NCI-H2107 (cell line): ENCODE data around the gene ZCCHC24.
"Not testable (repeated sequence)": the region's sequence is repeated elsewhere in the genome, so short reads cannot be mapped to it uniquely, and the experiment has no call there.

Source experiments
- DNase-seq: peaks from one replicate; lab custom pipeline; 2025; lab: John Stamatoyannopoulos, UW

Gene ZCCHC24

DNA sequence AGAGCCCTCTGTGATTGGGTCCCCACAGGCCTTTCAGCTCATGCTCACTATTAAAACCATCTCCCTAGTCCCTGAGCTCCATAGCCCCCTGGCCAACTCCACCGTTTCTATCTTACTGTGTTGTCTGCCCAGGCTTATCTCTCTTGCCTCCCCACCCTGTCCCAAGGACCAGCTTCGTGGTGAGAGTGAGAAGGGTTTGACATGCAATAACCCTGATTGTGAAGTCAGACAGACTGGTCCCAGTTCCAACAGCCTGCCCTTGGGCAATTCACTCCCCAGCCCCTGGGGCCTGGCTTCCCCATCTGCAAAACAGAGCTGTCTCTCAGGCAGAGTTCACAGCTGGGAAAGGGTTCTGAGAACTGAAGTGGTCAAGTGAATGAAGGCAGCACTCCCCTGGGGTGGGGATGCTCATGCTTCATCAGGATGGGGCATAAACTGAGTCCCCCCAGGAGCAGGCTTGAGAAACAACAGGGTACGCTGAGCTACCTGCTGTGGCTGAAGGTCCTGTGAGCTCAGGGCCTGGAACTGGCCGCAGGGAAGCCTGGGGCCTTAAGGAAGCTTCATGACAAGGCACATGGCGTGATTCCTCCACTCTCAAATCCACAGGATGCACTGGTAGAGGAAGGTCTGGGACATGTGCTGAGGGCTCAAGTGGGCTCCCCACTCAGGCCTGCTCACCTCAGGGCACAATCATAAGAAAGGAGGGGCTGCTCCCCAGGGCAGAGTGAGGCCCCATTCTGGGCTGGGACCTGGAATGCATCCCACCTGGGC lies 100.0 kb downstream of the ZCCHC24 start:
- no peak for DNase-seq

DNA sequence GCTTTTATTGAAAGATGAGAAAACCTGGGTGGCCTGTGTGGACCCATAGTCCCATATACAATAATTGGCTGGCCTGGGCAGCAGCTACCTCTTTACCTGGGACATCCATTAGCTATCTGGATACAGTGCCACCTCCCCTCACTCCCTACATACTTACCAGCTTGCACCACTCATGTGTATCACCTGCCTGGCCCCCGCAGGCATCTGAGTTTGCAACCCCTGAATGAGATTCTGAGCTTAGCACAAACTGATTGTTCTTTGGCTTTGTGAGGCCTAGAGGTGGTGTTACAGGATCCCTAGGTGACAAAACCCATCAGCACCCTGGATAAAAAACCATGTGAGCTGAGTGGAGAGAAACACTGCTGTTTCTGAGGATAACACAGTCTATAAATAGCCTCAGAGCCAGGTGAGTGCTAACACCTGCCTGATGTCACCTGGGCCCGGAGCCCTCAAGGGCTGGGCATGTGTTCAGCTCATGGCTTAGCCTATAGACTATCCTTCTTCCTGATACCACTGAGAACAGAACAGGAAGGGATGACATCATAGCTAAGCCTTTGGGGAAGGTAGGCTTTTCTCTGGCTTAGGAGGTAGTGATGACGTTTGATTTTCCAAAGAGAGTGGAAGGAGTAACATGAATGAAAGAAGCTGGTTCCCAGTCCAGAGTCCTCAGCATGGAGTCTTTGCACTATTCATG lies 100.8 kb downstream of the ZCCHC24 start:
- DNase-seq = peak; percentile 70

DNA sequence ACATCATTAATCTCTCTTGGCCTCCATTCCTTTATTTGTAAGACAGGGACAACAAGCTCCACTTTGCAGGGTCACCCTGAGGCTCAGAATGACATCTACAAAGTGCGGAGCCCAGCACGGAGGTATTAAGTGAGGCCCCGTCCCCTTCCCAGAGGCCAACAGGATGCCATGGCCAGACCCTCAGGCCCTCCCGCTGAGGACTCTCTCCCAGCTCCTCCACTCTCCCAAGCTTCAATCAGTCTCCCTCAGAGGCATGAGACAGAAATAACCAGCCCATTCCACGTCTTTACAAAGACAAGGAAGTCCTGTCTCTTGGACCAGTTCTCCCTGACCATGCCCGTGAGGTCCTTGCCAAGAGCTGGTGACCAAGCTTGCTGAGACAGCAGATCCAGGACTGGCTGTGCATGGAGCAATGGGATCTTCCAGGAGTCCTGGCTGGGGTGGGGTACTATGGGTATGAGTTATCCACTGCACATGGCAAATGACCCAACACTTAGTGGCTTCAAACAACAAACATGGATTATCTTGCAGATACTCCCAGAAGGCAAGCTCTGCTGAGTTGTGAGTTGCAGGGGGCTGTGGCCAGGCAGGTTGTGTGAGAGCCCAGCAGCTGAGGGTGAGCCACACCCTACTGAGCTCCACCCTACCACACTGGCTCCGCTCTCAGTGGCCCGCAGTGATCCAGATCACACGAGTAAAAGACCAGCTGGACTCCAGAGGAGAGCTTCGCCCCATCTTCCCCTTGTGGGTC lies 102.4 kb downstream of the ZCCHC24 start:
- DNase-seq = no peak

DNA sequence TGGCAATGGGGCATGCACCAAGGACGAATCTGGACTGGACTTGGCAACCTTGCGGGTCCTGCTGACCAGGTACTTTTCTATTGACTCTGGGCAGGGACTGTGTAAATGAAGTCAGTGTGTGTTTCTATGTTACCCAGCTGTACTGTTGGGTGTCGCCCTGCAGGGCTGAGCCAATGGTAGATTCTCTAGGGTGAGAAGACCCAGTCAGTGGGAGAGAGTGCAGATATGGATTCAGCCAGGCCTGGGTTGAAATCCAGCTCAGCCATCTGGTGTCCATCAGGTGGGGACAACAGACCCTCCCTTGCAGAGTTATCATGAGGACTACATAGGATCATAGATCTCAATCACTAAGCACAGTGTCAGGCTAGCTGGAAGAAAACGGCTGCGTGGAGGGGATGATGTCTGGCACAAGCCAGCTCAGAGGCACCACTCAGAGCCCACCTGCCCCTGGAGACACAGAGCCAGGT lies 103.1 kb downstream of the ZCCHC24 start:
- DNase-seq = no peak

DNA sequence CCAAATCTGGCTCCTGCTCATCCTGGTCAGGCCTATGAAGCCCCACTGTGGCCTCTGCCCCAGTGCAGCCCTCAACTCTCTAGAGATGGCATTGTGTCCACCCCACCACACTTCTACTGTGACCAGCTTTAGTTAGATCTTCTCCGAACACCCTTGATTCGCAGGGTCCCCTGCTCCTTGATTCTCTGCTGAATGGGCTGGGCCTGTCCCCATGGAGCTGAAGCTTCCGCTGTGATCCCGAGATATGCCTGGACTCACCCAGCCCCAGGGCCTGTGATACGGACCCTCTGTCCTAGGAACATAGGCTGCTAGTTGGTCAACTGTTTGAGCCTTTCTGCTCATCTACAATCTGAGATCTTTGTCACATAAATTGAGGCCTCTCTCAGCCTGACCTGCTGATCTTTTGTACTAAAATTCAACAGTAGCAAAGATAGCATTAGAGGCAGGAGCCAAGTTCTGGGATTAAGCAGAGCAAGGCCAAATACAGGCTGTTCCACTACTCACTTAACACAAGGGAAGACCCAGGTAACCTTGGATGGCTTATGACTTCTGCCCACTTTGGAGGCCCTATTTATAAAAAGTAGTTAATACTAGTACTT lies 104.7 kb downstream of the ZCCHC24 start:
- no peak for DNase-seq

DNA sequence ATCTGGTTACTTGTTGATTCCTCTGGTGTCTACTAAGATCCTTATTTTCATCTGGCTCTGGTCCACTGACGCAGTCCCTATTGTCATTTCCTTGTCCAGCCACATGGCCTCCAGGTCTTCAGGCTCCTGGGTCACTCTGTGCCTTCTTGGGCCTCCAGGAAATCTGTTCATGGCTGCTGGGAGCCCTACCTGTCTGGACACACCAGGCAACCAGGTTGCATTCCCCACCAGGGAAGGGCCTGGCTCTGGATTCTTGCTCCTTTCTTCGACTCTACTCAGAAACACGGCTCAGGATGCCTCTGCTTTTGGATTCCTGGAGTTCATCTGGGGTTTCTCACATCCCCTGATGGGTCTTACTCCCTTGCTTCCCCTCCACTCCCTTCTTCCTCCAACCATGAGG lies 106.2 kb downstream of the ZCCHC24 start:
- DNase-seq = no peak

DNA sequence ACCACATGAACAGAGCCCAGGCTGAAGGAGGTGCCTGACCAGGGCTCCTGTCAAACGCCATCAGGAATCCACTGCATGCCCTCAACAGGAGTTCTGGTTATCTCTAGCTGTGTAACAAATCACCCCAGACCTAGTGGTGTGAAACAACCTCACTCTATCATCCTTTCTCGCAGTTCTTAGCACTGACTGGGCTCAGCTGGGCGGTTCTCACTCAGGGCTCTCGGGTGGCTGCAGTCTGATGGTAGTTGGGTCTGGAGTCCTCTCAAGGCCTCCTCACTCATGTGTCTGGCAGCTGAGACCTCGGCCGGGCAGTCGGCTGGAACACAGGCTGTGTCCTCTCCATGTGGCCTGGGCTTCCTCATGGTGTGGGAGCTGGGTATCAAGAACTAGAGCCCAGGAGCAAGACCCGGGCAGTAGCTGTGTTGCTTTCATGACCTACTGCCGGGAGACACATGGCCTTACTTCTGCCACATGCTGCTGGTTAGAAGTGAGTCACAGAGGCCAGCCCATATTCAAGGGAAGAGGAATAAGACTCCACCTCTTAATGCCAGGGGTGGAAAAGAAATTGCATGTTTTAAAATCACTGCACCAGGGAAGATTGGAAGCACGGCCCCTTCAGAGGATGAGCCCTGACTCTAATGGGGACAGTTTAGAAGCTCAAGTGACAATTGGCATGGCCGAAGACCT lies 107.5 kb downstream of the ZCCHC24 start:
- not testable (repeated sequence) for DNase-seq

DNA sequence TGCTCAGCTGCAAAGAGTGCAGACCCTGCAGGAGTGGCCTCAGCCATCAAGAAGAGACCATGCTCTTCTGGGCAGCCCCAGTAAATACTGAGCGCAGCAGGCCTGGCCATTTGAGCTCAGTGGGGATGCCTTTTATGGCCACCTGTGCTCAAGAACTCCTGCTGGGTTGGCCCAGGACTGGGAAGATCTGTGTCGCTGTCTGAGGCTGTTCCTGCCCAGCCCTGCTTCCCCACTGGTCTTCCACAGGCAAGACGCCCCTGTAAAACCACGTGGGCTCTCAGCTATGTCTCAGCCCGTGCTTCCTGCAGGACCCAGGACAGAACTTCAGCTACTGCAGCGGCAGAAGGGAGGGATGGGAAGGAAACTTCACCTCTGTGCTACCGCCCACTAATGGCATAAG lies 108.7 kb downstream of the ZCCHC24 start:
- DNase-seq = no peak

DNA sequence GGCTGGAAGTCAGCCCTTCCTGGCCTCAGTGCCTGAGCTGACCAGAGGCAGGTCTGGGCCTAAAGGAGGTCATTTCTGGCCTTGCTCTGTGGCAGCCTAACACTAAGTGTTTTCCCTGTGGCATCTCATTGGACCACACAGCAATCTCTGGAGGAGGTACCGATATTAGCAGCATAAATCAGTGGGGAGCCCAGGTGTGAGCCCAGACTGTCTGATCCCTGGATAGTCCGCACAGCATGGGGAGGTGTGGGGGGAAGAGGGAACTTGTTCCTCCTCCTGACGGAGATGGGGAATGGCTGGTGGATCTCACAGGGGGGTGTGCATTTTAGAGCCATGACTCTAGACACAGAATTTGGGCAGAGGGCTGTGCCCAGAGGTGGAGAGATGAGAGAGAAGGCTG lies 109.1 kb downstream of the ZCCHC24 start:
- no peak for DNase-seq

DNA sequence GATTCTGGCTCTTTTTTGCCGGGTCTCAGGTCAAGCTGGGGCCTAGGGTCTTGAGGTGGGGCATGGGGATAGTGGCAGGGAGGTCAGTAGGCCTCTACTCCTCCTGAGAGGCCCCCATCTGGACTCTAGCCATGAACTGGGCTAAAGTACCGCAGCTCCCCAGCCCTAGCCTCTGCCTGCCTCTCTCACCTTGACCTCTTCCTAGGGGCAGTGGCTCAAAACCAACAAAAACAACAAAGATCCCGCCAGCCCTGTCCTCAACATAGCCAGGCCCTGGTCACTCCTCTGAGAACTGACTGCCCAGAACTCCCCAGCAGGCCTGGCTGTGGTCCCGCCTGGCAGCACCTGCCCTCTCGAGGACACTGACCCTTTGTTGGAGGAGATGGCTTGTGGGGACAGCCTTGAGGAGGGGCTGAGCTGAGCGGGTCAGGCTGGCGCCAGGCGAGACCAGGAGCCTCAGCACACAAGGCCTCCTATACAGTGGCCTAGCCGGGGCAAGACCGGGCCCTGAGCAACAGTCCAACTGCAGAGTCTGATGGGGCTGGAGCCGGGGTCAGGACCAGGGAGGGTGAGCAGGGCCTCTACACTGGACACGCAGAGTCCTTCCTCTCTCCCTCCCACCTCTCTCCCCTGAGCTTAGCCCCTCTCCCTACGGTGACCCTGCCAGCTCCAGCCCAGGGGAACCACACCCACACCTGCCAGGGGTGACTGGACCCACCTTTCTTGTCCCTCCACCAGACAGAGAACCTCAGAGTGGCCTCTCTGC lies 109.8 kb downstream of the ZCCHC24 start:
- no peak for DNase-seq

DNA sequence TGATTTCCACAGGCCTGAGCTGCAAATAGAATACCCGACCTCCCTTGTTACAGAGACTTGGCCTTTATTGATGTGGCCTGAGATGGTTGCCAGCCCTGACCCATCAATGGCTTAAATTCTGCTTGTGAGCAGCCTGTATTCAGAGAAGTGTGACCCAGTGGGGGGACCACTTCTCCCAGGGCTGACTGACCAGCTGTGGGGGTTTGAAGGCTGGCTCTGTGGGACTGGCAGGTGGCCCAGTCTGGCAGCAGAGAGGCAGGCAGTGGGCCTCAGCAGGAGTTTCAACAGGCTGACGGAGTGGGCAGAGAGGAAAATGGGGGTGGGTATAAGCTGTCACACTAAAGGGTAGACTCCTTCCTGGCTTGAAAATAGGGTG lies 110.3 kb downstream of the ZCCHC24 start:
- no peak for DNase-seq

DNA sequence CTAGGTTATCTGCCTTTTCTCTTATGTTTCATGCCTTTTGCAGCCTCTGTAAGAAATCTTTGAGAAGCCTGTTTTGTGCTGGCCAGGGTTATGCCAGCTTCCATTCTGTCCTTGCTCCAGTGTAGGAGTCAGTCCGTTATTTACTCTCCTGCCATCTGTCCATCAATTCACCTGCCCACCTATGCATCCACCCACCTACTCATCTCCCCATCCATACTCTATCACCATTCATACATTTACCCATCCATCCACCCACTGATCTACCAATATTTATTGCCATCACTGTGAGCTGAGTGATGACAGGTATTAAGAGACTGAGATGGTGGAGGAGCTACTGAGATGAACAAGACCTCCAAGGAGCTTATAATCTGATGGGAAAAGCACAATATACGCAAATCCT lies 110.9 kb downstream of the ZCCHC24 start:
- no peak for DNase-seq

DNA sequence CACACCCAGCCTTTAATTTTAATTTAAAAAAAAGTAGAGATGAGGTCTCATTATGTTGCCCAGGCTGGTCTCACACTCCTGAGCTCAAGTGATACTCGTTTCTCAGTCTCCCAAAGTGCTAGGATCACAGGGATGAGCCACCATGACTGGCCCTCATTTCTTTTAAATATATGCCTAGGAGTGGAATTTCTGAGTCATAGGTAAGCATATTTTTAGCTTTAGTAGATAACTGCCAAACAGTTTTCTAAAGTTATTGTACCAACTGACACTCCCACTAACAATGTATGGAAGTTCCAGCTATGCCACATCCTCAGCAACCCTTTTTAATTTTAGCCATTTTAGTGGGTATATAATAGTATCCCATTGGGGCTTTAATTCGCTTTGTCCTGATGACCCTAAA lies 111.9 kb downstream of the ZCCHC24 start:
- no peak for DNase-seq

DNA sequence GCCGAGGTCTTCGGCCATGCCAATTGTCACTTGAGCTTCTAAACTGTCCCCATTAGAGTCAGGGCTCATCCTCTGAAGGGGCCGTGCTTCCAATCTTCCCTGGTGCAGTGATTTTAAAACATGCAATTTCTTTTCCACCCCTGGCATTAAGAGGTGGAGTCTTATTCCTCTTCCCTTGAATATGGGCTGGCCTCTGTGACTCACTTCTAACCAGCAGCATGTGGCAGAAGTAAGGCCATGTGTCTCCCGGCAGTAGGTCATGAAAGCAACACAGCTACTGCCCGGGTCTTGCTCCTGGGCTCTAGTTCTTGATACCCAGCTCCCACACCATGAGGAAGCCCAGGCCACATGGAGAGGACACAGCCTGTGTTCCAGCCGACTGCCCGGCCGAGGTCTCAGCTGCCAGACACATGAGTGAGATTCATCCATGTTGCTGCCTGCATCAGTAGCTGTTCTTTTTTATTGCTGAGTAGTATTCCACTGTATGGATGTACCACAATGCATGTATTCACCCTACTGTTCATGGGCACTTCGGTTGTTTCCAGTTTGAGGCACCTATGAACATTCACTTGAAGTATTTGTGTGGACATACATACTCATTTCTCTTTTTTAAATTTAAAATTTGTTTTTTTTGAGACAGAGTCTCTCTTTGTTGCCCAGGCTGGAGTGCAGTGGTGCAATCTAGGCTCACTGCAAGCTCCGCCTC lies 112.7 kb downstream of the ZCCHC24 start:
- DNase-seq = not testable (repeated sequence)
